NCI-H146 (cell line): Measurements from ENCODE around the gene PLPP1.

Experiments
- DNase-seq: peaks from one replicate; lab custom pipeline; 2025; lab: John Stamatoyannopoulos, UW

PLPP1 gene

DNA sequence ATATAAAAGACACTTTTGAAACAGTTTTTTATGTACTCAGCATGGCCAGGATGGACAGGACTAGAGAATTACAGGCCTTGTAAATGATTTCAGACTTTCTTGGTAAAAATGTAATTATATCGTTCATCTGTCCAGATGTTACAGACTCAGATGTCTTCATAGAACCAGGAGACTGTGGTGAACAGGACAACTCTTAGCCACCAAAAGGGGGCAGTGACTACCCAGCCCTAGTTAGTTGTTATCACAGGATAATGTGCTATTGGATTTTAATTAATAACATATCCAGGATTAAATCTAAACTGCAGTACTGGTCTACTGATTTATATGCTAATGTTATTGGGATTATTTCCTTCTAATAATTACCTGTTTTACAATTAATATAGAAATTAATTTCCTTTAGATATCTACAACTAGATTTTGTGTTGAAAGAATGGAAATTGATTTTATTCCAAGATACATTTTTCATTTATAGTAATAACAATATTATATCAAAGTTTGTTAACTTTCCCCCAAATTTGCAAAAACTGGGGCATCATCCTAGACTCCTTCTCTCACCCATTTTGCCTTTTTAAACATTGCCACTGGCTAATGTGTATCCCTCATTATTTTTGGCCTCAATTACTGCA, 127.6 kb downstream of the PLPP1 start:
- DNase-seq, result peak; percentile 19

DNA sequence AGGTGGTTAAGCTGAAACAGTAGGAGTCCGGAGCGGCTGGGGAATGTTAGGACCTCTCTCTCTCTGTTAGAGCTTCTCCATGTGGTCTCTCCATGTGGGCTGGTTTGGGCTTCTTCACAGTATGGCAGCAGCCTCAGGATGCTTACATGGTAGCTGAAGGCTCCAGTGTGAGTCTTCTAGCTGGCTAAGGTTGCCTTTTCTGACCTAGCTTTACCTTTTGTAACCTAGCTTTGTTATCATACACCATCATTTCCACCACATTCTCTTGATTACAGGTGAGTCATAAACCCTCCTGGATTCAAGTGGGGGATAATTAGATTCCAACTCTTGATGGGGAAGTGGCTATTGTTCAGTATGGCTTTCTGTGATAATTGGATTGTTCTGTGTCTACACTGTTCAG, 128.5 kb downstream of the PLPP1 start:
- peak; percentile 66 for DNase-seq

DNA sequence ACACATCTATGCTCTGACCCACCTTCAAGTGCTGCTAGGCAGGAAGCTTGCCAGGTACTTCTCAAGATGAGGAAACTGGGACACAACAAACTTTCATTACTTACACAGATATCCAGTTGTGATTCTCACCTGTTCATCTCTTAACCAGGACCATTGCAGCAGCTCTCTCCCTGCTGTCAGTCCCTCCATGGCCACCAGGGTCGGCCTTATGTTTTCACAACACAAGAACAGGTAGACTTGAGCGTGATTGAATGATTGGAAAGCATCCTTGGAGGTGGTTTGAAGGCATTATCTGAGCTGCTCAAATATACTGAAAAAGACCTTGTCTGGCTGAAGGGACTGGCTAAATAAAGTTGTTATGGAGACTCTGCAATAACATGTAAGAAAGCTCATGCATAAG, 132.6 kb downstream of the PLPP1 start:
- no peak for DNase-seq

DNA sequence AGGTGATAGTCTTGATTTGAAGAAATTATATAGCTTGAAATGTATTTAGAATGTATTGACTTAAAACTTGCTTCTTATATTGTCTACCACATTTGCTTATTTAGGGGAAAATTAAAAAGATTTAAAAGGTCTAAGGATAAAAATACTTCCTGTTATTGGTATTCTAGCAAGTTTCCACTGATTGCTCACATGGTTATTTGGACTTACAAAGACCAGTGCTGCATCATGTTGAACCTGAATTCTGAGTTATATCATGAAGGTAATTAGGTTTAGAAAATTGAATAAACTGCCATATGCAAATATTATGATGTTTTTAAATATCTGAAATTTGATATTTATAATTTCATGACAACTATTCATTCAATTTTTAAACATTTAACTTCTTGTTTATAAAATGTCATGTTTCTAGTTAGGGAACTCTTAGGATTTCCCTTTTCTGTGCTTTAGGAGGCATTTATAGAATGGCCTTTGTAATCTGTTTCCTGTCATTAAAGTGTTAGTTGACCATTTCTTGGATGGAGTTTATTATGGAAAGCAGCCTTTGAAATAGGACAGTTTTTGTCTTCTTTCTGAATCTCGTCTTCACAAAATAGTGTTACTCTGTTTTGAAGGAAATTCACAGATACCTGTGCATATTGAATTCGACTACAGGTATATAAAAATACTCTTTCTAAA, 141.1 kb downstream of the PLPP1 start:
- DNase-seq, result no peak

DNA sequence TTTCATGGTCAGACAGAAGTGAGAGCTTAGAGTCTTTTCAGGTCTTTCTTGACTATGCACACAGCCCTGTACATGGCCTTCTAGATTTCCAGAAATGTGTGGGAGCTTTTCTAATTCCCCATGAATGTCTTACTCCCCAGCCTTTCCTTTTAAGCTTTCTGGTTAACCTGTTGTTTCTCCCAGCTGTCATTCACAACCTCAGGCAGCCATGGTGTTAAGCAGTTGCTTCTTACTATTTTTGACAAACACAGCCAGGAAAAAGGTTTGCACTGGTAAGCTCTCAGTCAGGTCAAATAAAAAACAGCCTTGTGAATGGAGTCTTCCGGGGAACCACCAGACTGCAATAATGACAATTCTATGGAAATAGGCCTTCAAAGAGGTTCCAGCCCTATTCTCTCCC, 142.1 kb downstream of the PLPP1 start:
- DNase-seq, result no peak

DNA sequence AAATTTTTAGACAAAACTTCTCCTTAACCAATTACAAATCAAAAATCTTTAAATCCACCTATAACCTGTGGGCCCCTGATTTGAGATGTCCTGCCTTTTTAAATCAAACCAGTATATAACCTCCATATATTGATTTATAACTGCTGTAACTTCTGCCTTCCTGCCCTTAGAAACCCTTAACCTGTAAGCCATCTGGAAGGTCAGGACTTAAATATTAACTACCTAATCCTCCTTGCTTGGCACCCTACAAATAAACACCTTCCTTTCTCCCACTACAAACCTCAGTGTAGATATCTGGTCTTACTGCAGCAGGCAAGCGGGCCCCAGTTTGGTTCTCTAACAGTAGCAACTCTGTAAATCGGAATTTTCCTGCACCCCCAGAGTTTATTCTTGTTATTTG, 143.1 kb downstream of the PLPP1 start:
- no peak for DNase-seq

DNA sequence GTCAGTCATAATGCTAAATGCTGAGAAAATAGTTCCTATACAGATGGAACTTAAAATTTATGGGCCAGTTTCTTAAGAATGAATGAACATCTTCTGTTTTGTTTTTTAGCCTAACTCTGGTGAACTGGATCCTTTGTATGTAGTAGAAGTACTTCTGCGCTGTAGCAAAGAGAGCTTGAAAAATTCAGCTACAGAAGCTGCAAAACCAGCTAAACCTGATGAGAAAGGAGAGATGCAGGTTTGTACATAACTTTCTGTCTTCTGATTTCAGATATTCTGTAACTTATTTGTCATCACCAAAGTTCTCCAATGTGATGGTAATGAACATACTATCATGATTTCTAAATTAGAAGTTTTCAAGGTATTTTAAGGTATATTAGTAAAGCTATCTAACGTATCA, 146.9 kb downstream of the PLPP1 start:
- no peak for DNase-seq

DNA sequence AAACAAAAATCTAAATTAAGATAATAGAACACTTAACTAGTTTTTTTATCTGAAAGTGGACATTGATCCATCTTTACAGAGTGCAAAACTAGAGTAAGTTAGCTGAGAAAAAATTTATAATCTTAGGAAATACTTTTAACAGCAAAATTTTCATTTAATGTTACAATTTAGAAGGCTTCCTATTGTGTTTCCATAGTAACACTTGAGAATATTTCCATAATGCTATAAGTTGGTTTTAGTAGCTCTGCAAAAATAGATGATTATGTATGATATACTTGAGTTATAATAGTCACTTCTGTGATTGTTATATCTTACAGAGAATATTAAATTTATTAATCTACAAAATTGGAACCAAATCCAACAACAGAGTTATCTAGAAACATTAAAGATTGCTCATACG, 148.4 kb downstream of the PLPP1 start:
- DNase-seq, result no peak

DNA sequence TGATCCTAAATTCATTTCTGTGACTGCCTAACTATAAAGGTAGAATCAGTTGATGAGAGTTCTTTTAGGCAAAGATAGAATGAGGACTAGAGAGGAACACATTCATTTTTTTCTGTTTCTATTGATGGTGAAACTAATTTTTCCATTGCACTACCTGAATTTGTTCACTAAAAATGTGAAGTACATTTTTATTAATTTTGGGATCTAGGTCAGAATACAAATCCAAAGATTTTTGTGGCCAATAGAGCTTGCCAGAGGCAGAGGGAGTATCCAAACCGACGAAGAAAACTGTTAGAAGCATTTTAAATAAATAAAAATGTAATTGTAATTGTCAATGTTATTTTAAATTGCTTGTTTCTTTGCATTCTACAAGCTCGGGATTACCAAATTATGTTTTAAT, 148.9 kb downstream of the PLPP1 start:
- no peak for DNase-seq

DNA sequence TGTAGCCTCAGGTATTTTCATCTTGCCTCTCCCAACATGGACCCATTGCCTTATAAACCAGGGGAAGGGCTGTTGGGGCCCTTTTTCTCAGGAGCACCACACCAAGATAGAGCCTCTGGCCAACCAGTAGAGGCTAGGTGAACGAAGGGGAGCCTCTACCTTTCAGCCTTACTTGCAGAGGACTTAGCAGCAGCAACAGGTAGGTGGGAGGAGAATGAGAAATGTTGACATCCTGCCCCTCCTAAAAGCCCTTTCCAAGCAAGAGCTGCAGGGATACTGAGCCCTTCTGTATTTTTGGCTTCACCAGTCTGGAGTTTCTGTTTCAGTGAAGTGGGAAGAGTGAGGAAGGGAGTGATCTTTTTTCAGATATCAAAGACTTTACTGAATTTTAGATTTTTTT, 149.5 kb downstream of the PLPP1 start:
- DNase-seq, result no peak

DNA sequence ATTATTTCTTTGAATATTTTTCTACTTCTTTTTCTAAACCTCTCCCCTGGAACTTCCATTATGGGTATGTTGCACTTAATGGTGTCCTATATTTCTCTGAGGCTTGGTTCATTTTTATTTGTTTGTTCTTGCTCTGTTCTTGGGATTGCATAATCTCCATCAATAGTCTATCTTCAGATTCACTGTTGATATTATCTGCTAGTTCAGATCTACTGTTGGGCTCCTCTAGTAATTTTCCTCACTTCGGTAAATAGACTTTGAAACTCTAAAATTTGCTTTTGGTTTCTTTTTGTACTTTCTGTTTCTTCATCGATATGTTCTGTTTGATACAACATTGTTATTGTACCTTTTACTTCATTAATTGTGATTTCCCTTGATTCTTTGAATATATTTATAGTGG, 150.7 kb downstream of the PLPP1 start:
- no peak for DNase-seq

DNA sequence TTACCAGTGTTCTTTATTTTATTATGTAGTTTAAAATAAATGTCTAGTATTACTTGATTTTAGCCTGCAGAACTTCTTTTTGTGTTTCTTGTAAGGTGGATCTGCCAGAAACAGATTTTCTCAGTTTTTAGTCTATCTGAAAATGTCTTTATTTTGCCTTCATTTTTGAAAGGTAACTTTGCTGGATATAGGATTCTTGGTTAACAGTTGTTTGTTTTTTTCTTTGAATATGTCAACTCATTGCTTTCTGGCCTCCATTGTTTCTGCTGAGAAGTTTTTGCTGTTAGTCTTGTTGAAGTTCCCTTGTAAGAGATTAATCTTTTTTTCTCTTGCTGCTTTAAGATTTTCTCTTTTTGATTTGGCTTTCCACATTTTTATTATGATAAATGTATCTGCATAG, 151.5 kb downstream of the PLPP1 start:
- no peak for DNase-seq

DNA sequence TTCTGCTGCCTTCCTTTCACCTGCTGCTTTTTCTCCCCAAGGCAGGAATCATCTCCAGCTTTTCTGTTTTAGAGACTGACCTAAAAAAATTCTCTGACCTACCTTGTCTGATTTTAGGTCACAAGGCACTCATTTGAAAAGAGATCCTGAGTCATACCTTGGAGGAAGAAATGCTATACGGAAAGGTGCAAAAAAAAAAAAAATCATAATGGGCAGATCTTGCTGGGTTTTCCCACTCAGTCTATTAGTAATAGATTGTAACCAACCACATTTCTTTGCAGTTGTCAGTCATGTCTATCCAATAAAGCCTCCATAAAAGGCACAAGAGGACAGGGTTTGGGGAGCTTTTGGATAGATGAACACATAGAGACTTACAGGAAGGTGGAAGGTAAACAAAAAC, 157.0 kb downstream of the PLPP1 start:
- no peak for DNase-seq
